Ovary (tissue), 9 donors: ENCODE data around the gene RFPL4AL1. TPM values are rescaled to one million over a fixed set of nuclear protein-coding genes. Genes with fewer than 3 reads are reported as not detected.
"Not testable (repeated sequence)": the region's sequence is repeated elsewhere in the genome, so short reads cannot be mapped to it uniquely, and the experiment has no call there.

ENCODE experiments used
- DNase-seq, 5 donors: peaks; one replicate each; pipeline ENCODE4 v3.0.0-alpha.2; 2019 to 2020
- H3K27ac ChIP-seq, 2 donors: fragments of 200-600 bp; one replicate each; pipeline versions ENCODE4 v1.5.1 to v1.8.0; 2019 to 2022
- H3K27me3 ChIP-seq: fragments of 200-600 bp; one replicate; pipeline ENCODE4 v1.8.0; 2022
- H3K36me3 ChIP-seq: fragments of 200-600 bp; sonication (generic); one replicate; pipeline ENCODE4 v1.5.1; 2019
- H3K4me1 ChIP-seq: one replicate; pipeline ENCODE4 v1.8.1; 2013; ENCODE audit warnings: mild to moderate bottlenecking, moderate library complexity; ENCODE audit not compliant: insufficient read depth
- H3K4me3 ChIP-seq: fragments of 200-600 bp; sonication (generic); one replicate; pipeline ENCODE4 v1.5.1; 2017
- H3K9me3 ChIP-seq, 2 donors: fragments of 200-600 bp in 1 of 2; sonication (generic) in 1 of 2; one replicate each; pipeline versions ENCODE4 v1.5.1 to v1.8.1; 2013 to 2019; ENCODE audit warnings: mild to moderate bottlenecking in 1 of 2, moderate library complexity in 1 of 2
- CTCF ChIP-seq, 3 donors: fragments of 450-650 bp in 2 of 3; fragments of 200-600 bp in 1 of 3; IDR thresholded peaks; one replicate each; pipeline versions ENCODE4 v1.5.1 to v1.8.0; 2016 to 2022; ENCODE audit warnings: antibody characterized with exemption in 3 of 3, mild to moderate bottlenecking in 1 of 3
- EP300 ChIP-seq: sonication (generic); formaldehyde crosslinking; IDR thresholded peaks from one replicate; pipeline ENCODE4 v1.6.1; 2017; ENCODE audit warnings: antibody characterized with exemption
- POLR2A ChIP-seq: fragments of 450-650 bp; IDR thresholded peaks from one replicate; pipeline ENCODE4 v1.6.1; 2017; ENCODE audit warnings: antibody characterized with exemption, mild to moderate bottlenecking, moderate library complexity
- WGBS, 3 donors: extraction: QIAGEN DNeasy Blood & Tissue Kit in 1 of 3; methylation state at CpG; one replicate each; pipeline versions ENCODE4 v1.1.5 to v1.1.7; 2013 to 2017; 5-methylcytosine and 5-hydroxymethylcytosine counted together
- intact Hi-C, 4 donors: fragments of 100-400 bp; cut with DNase I; formaldehyde crosslinking; loops; one replicate each; pipeline versions ENCODE4 v1.11.0 to v1.15.1; 2022 to 2023
- polyA plus RNA-seq, 2 donors: library from polyadenylated mRNA; stranded (reverse); fragments of 200-250 nt in 1 of 2; fragments of 350-450 nt in 1 of 2; fragmentation: Illumina TruSeq in 1 of 2; extraction: RNeasy Lipid Tissue Mini Kit (QIAGEN cat#74804) in 1 of 2; gene quantifications; one replicate each; pipeline ENCODE4 v1.2.3, GENCODE V29; 2013 to 2014
- total RNA-seq, 7 donors: library from RNA; depleted of rRNA in 2 of 7; stranded (reverse); fragments of >200 nt in 2 of 7; fragmentation: NEBNext Ultra II Directional in 3 of 7; extraction: Animal tissue kit (Norgen Biotek cat#: 25700) in 3 of 7; gene quantifications; one replicate each; pipeline versions ENCODE4 v1.1.0 to v1.2.4, GENCODE V29; 2016 to 2023
- donor health status: DM: no; HTN: no; CAD: no; lungs with moderate emphysema.
- donor health status: DM: no; HTN: no; CAD: no.
- donor health status: Bipolar disorder and iron deficiency.
- donor health status: DM: yes; HTN: yes; CAD: no.
- donor health status: DM: no; HTN: no; CAD: no.
- donor health status: DM: yes; HTN: yes; CAD: no.

Gene RFPL4AL1
- total and polyA plus RNA-seq, 9 donors = 0.54 TPM; not detected in 8

- Histone ChIP-seq H3K4me1 (no peaks in the 10 kb centered on the region), H3K9me3 (no peaks in the 10 kb centered on the region), H3K27ac (no peak overlapping the region), H3K27me3 (no peaks in the 10 kb centered on the region), H3K36me3 (no peaks in the 10 kb centered on the region), H3K4me3 (no peak overlapping the region)
- intact Hi-C loops = no loop called here
- TF ChIP-seq EP300 (no peak), POLR2A (no peak)
- no peak for DNase-seq
- WGBS, 3 donors = 66 to 71% (median 70%) methylated on average over 7 of the region's 7 CpGs
Observed at GRCh38 chr19:55766466-55766865, 2.5 kb upstream of the RFPL4AL1 start.

GRCh38 chr19:55769632-55770031, 714 bp downstream of the RFPL4AL1 start:
- intact Hi-C loops, H3K9me3 ChIP-seq, H3K4me3 ChIP-seq, H3K36me3 ChIP-seq, H3K27me3 ChIP-seq, H3K4me1 ChIP-seq, H3K27ac ChIP-seq, DNase-seq: not testable (repeated sequence)
- WGBS, 3 donors = 48 to 58% (median 52%) methylated on average over 2 to 3 of the region's 3 CpGs

GRCh38 chr19:55777528-55777927, 8.6 kb downstream of the RFPL4AL1 start:
- intact Hi-C loops = no loop called here
- Histone ChIP-seq H3K27me3 (no peaks in the 10 kb centered on the region), H3K27ac (no peak overlapping the region), H3K36me3 (no peaks in the 10 kb centered on the region), H3K9me3 (no peaks in the 10 kb centered on the region), H3K4me1 (no peaks in the 10 kb centered on the region), H3K4me3 (no peak overlapping the region)
- TF ChIP-seq POLR2A (no peak), EP300 (no peak), CTCF (IDR thresholded peaks at IDR 0.05) (no peak)
- WGBS, 3 donors = 28 to 38% (median 33%) methylated on average over 7 of the region's 7 CpGs
- no peak for DNase-seq

- no peaks in the 10 kb centered on the region for H3K36me3 ChIP-seq
- no peaks in the 10 kb centered on the region for H3K27me3 ChIP-seq
- H3K4me1 ChIP-seq = no peaks in the 10 kb centered on the region
- H3K27ac ChIP-seq = no peak overlapping the region
- no peaks in the 10 kb centered on the region for H3K9me3 ChIP-seq
- DNase-seq = no peak
- WGBS, 3 donors = 69 to 79% (median 70%) methylated on average over 16 of the region's 16 CpGs
- intact Hi-C loops = no loop called here
- H3K4me3 ChIP-seq = no peak overlapping the region
- no peak for TF ChIP-seq EP300
- no peak for TF ChIP-seq POLR2A
- TF ChIP-seq CTCF (IDR thresholded peaks at IDR 0.05) = no peak
Observed at GRCh38 chr19:55778331-55778730, 9.4 kb downstream of the RFPL4AL1 start.

- no peak overlapping the region for H3K27ac ChIP-seq
- H3K27me3 ChIP-seq = no peaks in the 10 kb centered on the region
- no peaks in the 10 kb centered on the region for H3K9me3 ChIP-seq
- no peaks in the 10 kb centered on the region for H3K4me1 ChIP-seq
- intact Hi-C loops = no loop called here
- 74 to 82% (median 79%) methylated on average over 5 of the region's 5 CpGs for WGBS, 3 donors
- TF ChIP-seq POLR2A (no peak), EP300 (no peak), CTCF (IDR thresholded peaks at IDR 0.05) (no peak)
- no peak for DNase-seq
- no peak overlapping the region for H3K4me3 ChIP-seq
- no peaks in the 10 kb centered on the region for H3K36me3 ChIP-seq
Observed at GRCh38 chr19:55781112-55781511, 12.2 kb downstream of the RFPL4AL1 start.

- Histone ChIP-seq H3K27me3 (no peaks in the 10 kb centered on the region), H3K27ac (no peak overlapping the region), H3K36me3 (no peaks in the 10 kb centered on the region), H3K9me3 (no peaks in the 10 kb centered on the region), H3K4me3 (no peak overlapping the region), H3K4me1 (no peaks in the 10 kb centered on the region)
- intact Hi-C loops = no loop called here
- WGBS, 3 donors = 88 to 91% (median 91%) methylated on average over 11 of the region's 11 CpGs
- no peak for DNase-seq
- no peak for TF ChIP-seq POLR2A
- no peak for TF ChIP-seq EP300
- TF ChIP-seq CTCF (IDR thresholded peaks at IDR 0.05) = no peak
Observed at GRCh38 chr19:55795021-55795420, 26.1 kb downstream of the RFPL4AL1 start.
